Central memory CD8-positive, alpha-beta T cell (primary cell): Measurements from ENCODE around the gene CD109.
"Not testable (repeated sequence)": the region's sequence is repeated elsewhere in the genome, so short reads cannot be mapped to it uniquely, and the experiment has no call there.

ENCODE experiments used
- ATAC-seq: fragments of 150-1000 bp; cut with Tn5 transposase; replicated peaks from 2 replicates; pipeline ENCODE4 v1.10.0; 2022; ENCODE audit warnings: mild to moderate bottlenecking, moderate FRiP score, moderate number of reproducible peaks; ENCODE audit not compliant: poor library complexity, severe bottlenecking; ENCODE audit errors: extremely low read depth
- DNase-seq, 2 donors: peaks; one replicate each; pipeline ENCODE4 v3.0.0; 2021; ENCODE audit warnings: low spot score in 2 of 2
- H3K27ac Mint-ChIP-seq: one replicate; pipeline ENCODE4 v1.8.0; 2022; ENCODE audit warnings: low read depth, mild to moderate bottlenecking, moderate library complexity, mixed read lengths
- H3K27me3 Mint-ChIP-seq: one replicate; pipeline ENCODE4 v1.8.0; 2022; ENCODE audit warnings: mixed read lengths
- H3K36me3 Mint-ChIP-seq: one replicate; pipeline ENCODE4 v1.8.0; 2022; ENCODE audit warnings: mild to moderate bottlenecking, moderate library complexity, mixed read lengths; ENCODE audit not compliant: insufficient read depth
- H3K4me1 Mint-ChIP-seq: one replicate; pipeline ENCODE4 v1.8.0; 2022; ENCODE audit warnings: mixed read lengths
- H3K4me3 Mint-ChIP-seq: one replicate; pipeline ENCODE4 v1.8.0; 2022; ENCODE audit warnings: mild to moderate bottlenecking, moderate library complexity, mixed read lengths
- H3K9me3 Mint-ChIP-seq: one replicate; pipeline ENCODE4 v1.8.0; 2022; ENCODE audit warnings: mixed read lengths

The CD109 gene

DNA sequence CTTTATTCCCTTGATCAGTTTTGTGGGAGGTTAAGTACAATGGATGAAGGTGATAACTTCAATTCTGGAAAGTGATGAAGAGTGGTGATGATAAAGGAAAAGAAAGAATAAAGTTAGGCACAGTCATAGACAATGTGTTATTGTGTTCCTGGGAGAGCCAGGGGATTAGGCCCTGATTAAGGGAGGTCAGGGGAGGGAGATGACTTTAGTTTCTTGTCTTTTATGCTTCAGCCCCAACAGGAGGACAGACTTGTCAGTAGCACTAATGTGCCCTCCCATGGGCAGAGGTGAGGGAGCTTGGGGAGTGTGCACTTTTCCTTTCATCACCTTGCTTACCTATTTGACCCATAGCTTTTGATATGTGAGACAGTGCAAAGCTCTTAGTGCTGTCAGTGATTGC, 115.7 kb downstream of the CD109 start:
- DNase-seq = no peak
- H3K27me3 Mint-ChIP-seq = no peaks in the 10 kb centered on the region
- no peaks in the 10 kb centered on the region for H3K9me3 Mint-ChIP-seq
- no peaks in the 10 kb centered on the region for H3K4me1 Mint-ChIP-seq
- peaks cover 1% of the 10 kb centered on the region for H3K36me3 Mint-ChIP-seq
- ATAC-seq = no peak
- H3K27ac Mint-ChIP-seq = no peak overlapping the region
- no peak overlapping the region for H3K4me3 Mint-ChIP-seq

DNA sequence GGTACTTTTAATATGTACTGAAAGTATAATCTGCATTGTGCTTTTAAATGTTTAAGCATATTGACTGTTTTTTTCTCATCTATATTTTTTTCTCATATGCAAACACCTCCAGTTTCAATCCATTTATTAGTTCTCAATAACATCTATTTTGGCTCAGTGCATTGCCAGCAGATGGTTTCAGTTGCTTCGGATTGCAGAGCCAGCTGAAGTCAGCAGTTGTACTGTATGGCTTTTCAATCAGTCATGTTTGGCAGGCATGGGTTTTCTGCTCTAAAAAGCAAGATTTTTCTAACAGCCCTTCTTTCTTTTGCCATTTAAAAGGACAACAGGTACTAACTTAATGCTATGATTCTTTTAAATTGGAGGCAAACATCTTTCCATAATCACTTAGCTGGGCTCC, 121.2 kb downstream of the CD109 start:
- DNase-seq (no peak), ATAC-seq (no peak)
- peaks cover 1% of the 10 kb centered on the region for H3K36me3 Mint-ChIP-seq
- H3K27me3 Mint-ChIP-seq = no peaks in the 10 kb centered on the region
- no peaks in the 10 kb centered on the region for H3K4me1 Mint-ChIP-seq
- no peak overlapping the region for H3K4me3 Mint-ChIP-seq
- no peaks in the 10 kb centered on the region for H3K9me3 Mint-ChIP-seq
- H3K27ac Mint-ChIP-seq = no peak overlapping the region

DNA sequence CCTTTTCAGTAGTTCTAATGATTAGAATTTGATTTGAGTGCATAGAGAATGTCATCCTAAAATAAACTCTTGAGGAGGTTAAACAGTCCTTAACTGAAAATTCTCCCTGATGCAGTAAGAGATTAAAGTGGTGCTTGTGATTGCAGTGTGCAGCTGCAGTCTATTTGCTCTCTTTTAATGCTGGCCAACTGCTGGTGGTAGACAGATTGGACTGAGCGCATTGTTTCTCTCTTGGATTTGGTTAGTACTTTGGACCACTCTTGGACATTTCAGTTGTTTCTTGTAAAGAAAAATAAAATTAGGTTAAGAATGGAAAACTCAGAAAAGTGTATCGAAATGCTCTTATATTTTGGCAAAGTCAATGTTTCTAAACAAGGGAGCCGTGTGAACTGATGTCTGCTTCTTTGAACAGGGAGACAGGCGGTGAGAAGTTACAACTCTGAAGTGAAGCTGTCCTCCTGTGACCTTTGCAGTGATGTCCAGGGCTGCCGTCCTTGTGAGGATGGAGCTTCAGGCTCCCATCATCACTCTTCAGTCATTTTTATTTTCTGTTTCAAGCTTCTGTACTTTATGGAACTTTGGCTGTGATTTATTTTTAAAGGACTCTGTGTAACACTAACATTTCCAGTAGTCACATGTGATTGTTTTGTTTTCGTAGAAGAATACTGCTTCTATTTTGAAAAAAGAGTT, 127.2 kb downstream of the CD109 start:
- no peaks in the 10 kb centered on the region for H3K9me3 Mint-ChIP-seq
- no peaks in the 10 kb centered on the region for H3K36me3 Mint-ChIP-seq
- no peaks in the 10 kb centered on the region for H3K27me3 Mint-ChIP-seq
- H3K27ac Mint-ChIP-seq = no peak overlapping the region
- DNase-seq (no peak), ATAC-seq (no peak)
- H3K4me1 Mint-ChIP-seq = no peaks in the 10 kb centered on the region
- no peak overlapping the region for H3K4me3 Mint-ChIP-seq

DNA sequence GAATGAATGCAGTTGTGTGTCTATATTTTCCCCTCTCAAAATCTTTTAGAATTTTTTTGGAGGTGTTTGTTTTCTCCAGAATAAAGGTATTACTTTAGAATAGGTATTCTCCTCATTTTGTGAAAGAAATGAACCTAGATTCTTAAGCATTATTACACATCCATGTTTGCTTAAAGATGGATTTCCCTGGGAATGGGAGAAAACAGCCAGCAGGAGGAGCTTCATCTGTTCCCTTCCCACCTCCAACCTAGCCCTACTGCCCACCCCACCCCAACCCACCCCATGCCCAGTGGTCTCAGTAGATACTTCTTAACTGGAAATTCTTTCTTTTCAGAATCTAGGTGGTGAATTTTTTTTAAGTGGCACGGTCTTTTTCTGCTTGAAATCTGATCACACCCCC, 127.8 kb downstream of the CD109 start:
- H3K27ac Mint-ChIP-seq = no peak overlapping the region
- DNase-seq (no peak), ATAC-seq (no peak)
- H3K4me3 Mint-ChIP-seq = no peak overlapping the region
- H3K36me3 Mint-ChIP-seq = no peaks in the 10 kb centered on the region
- no peaks in the 10 kb centered on the region for H3K27me3 Mint-ChIP-seq
- no peaks in the 10 kb centered on the region for H3K9me3 Mint-ChIP-seq
- H3K4me1 Mint-ChIP-seq = no peaks in the 10 kb centered on the region

DNA sequence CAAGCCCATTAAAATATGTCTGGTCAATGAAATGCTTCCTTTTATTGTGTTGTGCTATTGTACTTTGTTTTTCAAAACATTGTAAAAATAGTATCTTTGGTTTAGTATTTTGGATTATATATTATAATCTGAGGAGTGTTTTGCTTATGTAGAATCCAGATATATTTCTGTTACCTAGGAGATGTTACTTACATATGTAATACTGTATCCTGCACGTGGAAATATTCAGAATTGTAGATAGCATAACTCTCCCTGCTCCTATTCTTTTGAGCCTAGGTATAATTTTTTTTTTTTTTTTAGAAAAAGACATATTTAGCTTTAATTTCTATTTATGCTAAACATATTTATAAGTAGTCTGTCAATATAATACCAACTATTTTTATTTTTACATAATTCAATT, 130.6 kb downstream of the CD109 start:
- Mint-ChIP-seq H3K27me3 (no peaks in the 10 kb centered on the region), H3K4me3 (no peak overlapping the region), H3K9me3 (no peaks in the 10 kb centered on the region), H3K36me3 (no peaks in the 10 kb centered on the region), H3K4me1 (no peaks in the 10 kb centered on the region), H3K27ac (no peak overlapping the region)
- ATAC-seq (no peak), DNase-seq (no peak)

DNA sequence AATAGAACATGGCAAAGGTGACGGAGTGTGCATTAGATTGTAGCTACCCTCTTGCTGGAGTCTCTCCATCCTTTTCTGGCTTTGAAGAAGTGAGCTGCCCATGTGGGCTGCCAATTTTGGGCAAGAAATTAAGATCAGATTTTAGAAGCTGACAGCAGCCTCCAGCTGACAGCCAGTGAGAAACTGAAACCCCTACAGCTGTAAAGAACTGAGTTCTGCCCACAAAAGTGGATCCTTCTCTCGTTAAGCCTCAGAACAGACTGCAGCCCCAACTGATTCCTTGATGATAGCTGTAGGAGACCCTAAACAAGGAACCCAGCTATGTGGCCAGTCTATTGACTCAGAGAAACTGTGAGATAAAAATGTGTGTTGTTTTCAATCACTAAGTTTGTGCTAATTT, 134.1 kb downstream of the CD109 start:
- Mint-ChIP-seq H3K36me3 (no peaks in the 10 kb centered on the region), H3K27me3 (no peaks in the 10 kb centered on the region), H3K27ac (no peak overlapping the region), H3K9me3 (no peaks in the 10 kb centered on the region), H3K4me3 (no peak overlapping the region), H3K4me1 (no peaks in the 10 kb centered on the region)
- DNase-seq = no peak
- ATAC-seq = no peak

DNA sequence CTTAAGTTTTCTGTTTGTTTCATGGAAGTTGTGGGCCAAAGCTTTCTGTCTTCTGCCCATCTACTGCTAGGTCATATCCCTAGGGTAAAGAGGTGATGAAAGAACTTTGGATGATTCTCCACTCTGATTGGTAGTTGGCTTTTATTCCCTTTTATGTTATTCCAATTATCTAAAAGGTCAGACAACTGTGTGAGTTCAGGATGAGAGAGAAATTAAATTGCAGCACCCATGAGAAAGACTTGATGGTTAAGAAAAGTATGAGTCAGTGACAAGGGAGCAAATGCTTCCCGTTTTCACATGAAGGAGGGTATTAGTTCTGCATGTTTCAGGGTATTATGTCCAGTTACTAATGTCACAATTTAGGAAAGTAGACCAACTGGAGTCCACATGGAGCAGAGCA, 136.3 kb downstream of the CD109 start:
- Mint-ChIP-seq H3K4me3 (no peak overlapping the region), H3K36me3 (no peaks in the 10 kb centered on the region), H3K9me3 (no peaks in the 10 kb centered on the region), H3K4me1 (no peaks in the 10 kb centered on the region), H3K27ac (no peak overlapping the region), H3K27me3 (no peaks in the 10 kb centered on the region)
- no peak for DNase-seq
- no peak for ATAC-seq

DNA sequence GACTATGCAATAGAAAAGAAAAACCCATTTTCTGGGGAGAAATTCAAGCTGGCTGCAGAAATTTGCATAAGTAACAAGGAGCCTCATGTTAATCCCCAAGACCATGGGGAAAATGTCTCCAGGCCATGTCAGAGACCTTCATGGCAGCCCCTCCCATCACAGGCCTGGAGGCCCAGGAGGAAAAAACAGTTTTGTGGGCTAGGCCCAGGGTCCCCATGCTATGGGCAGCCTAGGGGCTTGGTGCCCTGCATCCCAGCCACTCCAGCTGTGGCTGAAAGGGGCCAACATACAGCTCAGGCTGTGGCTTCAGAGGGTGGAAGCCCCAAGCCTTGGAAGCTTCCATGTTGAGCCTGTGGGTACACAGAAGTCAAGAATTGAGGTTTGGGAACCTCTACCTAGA, 148.7 kb downstream of the CD109 start:
- H3K36me3 Mint-ChIP-seq, H3K9me3 Mint-ChIP-seq, ATAC-seq, H3K4me1 Mint-ChIP-seq, H3K27ac Mint-ChIP-seq, H3K4me3 Mint-ChIP-seq, DNase-seq: not testable (repeated sequence)
- peaks cover 50% of the 10 kb centered on the region for H3K27me3 Mint-ChIP-seq

DNA sequence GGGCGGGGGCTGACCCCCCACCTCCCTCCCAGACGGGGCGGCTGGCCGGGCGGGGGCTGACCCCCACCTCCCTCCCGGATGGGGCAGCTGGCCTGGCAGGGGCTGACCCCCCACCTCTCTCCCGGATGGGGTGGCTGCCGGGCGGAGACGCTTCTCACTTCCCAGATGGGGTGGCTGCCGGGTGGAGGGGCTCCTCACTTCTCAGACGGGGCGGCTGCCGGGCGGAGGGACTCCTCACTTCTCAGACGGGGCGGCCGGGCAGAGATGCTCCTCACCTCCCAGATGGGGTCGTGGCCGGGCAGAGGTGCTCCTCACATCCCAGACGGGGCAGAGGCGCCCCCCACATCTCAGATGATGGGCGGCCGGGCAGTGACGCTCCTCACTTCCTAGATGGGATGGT, 155.0 kb downstream of the CD109 start:
- not testable (repeated sequence) for H3K4me1 Mint-ChIP-seq, ATAC-seq, H3K36me3 Mint-ChIP-seq, H3K4me3 Mint-ChIP-seq, H3K9me3 Mint-ChIP-seq, DNase-seq, H3K27ac Mint-ChIP-seq
- peaks cover 16% of the 10 kb centered on the region for H3K27me3 Mint-ChIP-seq

DNA sequence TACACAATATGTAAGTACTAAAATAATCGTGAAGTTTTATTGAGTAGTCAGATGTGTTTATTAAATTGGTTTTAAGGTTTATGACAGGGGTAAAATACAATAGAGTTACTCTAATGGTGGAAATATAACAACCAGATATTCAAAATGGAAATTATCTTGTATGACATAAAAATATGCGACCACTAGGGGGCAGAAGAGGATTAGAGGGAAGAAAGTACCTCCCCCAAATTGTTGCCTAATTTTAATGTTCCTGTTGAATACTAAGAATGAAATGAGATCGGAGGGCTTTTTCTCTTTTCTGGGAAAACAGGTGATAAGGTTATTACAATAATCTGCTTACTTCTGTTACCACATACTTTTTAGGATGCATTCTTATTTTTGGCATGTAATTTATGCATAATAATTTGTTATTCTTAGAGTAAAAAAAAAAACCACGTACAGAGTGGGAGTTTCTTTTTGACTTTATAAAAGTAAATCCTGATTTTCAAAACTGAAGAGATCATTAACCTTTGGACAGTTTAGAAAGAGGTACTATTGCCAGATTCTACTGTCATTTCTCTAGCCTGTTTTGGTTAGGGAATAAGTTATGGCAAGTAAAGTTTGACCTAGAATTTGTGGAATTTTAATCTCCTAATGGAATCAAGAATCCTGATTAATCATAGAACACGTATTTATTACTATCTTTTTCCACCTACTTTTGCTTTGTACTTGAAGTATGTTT, 159.2 kb downstream of the CD109 start:
- no peak overlapping the region for H3K4me3 Mint-ChIP-seq
- no peaks in the 10 kb centered on the region for H3K9me3 Mint-ChIP-seq
- peaks cover 5% of the 10 kb centered on the region for H3K4me1 Mint-ChIP-seq
- ATAC-seq (no peak), DNase-seq (no peak)
- peaks cover 3% of the 10 kb centered on the region for H3K27me3 Mint-ChIP-seq
- H3K27ac Mint-ChIP-seq = no peak overlapping the region
- H3K36me3 Mint-ChIP-seq = no peaks in the 10 kb centered on the region

DNA sequence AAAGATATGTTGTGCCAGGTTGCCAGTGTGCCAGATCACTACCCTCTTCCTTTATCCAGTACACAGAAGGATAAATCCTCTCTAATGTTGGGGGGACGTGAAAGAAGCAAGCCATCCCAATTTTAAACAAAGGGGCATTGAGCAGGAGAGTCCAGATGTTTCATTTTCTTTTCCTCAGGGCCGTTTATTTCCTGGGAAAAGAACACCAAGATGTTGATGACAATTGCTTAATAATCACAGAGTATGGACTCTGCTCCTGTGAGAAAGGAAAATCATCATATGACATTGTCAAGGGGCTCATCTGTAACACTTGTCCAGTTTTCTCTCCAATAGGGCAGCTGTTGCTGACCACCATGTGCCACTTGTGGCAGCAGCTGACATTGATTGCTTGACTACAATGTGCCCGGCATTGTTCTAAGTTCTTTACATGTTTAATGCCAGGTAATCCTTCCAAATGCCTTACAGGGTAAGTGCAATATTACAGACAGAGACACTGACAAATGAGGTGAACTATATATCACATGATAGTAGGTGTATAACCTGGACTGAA, 161.4 kb downstream of the CD109 start:
- H3K36me3 Mint-ChIP-seq = no peaks in the 10 kb centered on the region
- ATAC-seq (no peak), DNase-seq (no peak)
- peaks cover 5% of the 10 kb centered on the region for H3K4me1 Mint-ChIP-seq
- H3K4me3 Mint-ChIP-seq = no peak overlapping the region
- H3K9me3 Mint-ChIP-seq = no peaks in the 10 kb centered on the region
- H3K27me3 Mint-ChIP-seq = peaks cover 13% of the 10 kb centered on the region
- no peak overlapping the region for H3K27ac Mint-ChIP-seq

DNA sequence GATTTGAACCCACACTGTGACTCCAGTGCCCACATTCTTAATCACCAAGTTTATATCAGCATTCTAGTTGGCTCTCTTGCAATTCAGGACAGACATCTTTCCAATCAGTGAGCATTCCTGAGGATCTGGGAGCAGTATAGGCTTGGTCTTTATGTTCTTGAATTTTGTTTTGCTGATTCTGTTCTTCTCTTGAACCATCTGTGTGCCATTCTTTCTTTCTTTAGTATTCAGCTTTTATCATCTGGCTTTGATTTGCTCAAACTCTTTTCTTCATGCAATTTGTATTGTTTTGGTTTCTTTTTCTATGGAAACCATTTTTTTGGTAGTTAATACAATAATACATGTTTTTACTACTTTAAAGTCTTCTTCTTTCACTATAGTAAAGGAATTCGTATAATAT, 162.4 kb downstream of the CD109 start:
- H3K4me3 Mint-ChIP-seq = no peak overlapping the region
- H3K9me3 Mint-ChIP-seq = no peaks in the 10 kb centered on the region

DNA sequence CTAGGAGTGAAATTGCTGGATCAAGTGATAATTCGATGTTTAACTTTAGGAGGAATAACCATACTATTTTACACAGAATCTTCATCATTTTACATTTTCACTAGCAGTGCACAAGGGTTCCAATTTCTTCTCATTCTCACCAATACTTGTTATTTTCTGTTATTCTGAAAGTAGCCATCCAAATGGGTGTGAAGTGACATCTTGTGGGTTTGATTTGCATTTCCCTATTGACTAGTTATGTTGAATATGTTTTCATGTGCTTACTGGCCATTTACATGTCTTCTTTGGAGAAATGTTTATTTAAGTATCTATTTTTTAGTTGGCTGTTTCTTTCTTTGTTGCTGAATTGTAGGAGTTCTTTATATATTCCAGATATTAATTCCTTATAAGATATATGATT, 164.3 kb downstream of the CD109 start:
- H3K4me3 Mint-ChIP-seq = no peak overlapping the region
- DNase-seq = no peak

More for the DNA sequence above, 162.4 kb downstream of the CD109 start:
- Mint-ChIP-seq H3K36me3 (no peaks in the 10 kb centered on the region), H3K27me3 (peaks cover 21% of the 10 kb centered on the region), H3K4me1 (peaks cover 5% of the 10 kb centered on the region), H3K27ac (no peak overlapping the region)
- DNase-seq (no peak), ATAC-seq (no peak)

More for the DNA sequence above, 164.3 kb downstream of the CD109 start:
- H3K9me3 Mint-ChIP-seq = no peaks in the 10 kb centered on the region
- no peaks in the 10 kb centered on the region for H3K4me1 Mint-ChIP-seq
- H3K27me3 Mint-ChIP-seq = peaks cover 21% of the 10 kb centered on the region
- H3K27ac Mint-ChIP-seq = no peak overlapping the region
- H3K36me3 Mint-ChIP-seq = no peaks in the 10 kb centered on the region
- no peak for ATAC-seq
